HFF-Myc (cell line): ENCODE data around the gene ZMIZ2.
A peak's percentile ranks its signal among the peaks of the same experiment; 100 is the strongest.
"Not testable (repeated sequence)": the region's sequence is repeated elsewhere in the genome, so short reads cannot be mapped to it uniquely, and the experiment has no call there.

Experiments
- DNase-seq: peaks from one replicate; pipeline ENCODE4 v3.0.0-alpha.2; 2011; ENCODE audit warnings: low read depth; ENCODE audit errors: extremely low read depth
- H3K4me3 ChIP-seq: replicated peaks from 2 replicates; pipeline ENCODE4 v1.5.1; 2011; ENCODE audit warnings: low read depth, mild to moderate bottlenecking, control low read depth, low read length
- CTCF ChIP-seq: IDR thresholded peaks from 2 replicates; pipeline ENCODE4 v1.5.1; 2012; ENCODE audit warnings: mild to moderate bottlenecking, low read depth, low read length, control low read depth; ENCODE audit errors: missing control alignments

Gene ZMIZ2

GRCh38 chr7:44729949-44730590 lies 18.6 kb upstream of the ZMIZ2 start:
- DNase-seq: no peak
- H3K4me3 ChIP-seq: no peak overlapping the region
- TF ChIP-seq CTCF: no peak

- not testable (repeated sequence) for H3K4me3 ChIP-seq, DNase-seq
Observed at GRCh38 chr7:44732971-44733370, 15.7 kb upstream of the ZMIZ2 start.

GRCh38 chr7:44733708-44734481 lies 14.8 kb upstream of the ZMIZ2 start:
- no peak for TF ChIP-seq CTCF
- no peak overlapping the region for H3K4me3 ChIP-seq
- peak; percentile 44 for DNase-seq

DNA sequence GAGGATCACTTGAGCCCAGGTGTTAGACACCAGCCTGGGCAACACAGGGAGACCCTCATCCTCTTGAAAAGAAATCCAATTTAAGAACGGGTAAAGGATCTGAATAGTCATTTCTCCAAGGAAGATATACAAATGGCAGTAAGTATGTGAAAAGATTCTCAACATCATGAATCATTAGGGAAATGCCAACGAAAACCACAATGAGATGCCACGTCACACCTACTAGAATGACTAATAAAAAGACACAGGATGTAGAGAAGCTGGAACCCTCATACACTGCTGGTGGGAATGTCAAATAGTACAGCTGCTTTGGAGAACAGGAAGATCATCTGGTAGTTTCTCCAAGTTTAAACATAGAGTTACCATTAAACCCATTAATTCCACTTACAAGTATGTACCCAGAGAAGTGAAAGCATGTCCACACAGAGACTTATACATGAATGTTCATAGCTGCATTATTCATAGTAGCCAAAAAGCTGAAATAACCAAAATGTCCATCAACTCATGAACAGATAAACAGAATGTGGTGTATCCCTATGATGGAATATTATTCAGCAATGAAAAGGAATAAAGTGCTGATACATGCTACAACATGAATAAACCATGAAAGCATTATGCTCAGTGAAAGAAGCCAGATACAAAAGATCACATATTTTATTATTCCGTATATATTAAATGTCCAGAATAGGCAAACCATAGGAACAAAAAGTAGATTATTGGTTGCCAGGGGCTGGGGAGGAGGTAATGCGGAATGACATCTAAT lies 13.1 kb upstream of the ZMIZ2 start:
- H3K4me3 ChIP-seq: no peak overlapping the region
- TF ChIP-seq CTCF: no peak
- peak; percentile 96 for DNase-seq

GRCh38 chr7:44736896-44737295 lies 11.8 kb upstream of the ZMIZ2 start:
- TF ChIP-seq CTCF: no peak
- no peak overlapping the region for H3K4me3 ChIP-seq
- no peak for DNase-seq

DNA sequence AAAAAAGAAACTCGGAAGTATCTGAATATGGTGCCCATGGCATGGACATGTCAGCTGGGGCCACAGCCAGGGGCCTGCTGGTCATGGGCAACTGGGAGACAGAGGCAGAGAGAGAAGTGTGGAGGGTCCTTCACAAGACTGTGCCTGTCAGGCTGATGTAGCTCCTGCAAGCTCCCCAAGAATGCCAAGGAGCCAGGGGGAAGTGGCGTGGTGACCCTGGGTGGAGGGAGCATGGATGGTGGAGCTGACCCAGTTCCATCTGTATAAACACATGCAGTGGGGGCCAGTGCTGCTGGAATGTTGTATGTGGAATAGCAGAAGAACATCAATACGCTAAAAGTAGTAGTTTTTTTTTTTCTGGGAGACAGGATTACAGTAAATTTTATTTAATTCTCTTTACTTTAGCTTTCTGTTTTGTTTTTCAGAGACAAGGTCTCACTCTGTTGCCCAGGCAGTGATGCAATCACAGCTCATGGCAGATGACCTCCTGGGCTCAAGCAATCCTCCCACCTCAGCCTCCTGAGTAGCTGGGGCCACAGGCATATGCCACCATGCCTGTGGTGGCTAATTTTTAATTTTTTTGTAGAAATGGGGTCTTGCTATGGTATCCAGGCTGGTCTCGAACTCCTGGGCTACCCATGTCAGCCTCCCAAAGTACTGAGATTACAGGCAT lies 10.5 kb upstream of the ZMIZ2 start:
- H3K4me3 ChIP-seq: no peak overlapping the region
- DNase-seq: no peak
- no peak for TF ChIP-seq CTCF
